IMR-90 (cell line): ENCODE measurements around the gene LILRA1.

ENCODE experiments used
- CTCF ChIP-seq: conservative IDR thresholded peaks from 2 replicates; pipeline ENCODE4 v1.5.1; 2012; ENCODE audit warnings: mild to moderate bottlenecking, low read depth, low read length, improper control_type of control experiment
- SMC3 ChIP-seq: fragments of 150-350 bp; IDR thresholded peaks from 2 replicates; pipeline ENCODE4 v1.6.1; 2016; ENCODE audit warnings: low read depth, mild to moderate bottlenecking, antibody characterized with exemption, low read length, moderate library complexity
- USF2 ChIP-seq: fragments of 150-350 bp; IDR thresholded peaks from 2 replicates; pipeline ENCODE4 v1.6.1; 2017; ENCODE audit warnings: mild to moderate bottlenecking, antibody characterized with exemption, low read length, low read depth

GRCh38 chr19:54609356-54609791 is 15.9 kb downstream of the LILRA1 start:
- TF ChIP-seq CTCF (no peak), USF2 (no peak), SMC3 (no peak)
